Measurements from ENCODE around the gene ADD1. TPM values are rescaled to one million over a fixed set of nuclear protein-coding genes. Genes with fewer than 3 reads are reported as not detected.

Gene ADD1
- total RNA-seq, 1 donor from 2014 or later: 231 TPM

DNA sequence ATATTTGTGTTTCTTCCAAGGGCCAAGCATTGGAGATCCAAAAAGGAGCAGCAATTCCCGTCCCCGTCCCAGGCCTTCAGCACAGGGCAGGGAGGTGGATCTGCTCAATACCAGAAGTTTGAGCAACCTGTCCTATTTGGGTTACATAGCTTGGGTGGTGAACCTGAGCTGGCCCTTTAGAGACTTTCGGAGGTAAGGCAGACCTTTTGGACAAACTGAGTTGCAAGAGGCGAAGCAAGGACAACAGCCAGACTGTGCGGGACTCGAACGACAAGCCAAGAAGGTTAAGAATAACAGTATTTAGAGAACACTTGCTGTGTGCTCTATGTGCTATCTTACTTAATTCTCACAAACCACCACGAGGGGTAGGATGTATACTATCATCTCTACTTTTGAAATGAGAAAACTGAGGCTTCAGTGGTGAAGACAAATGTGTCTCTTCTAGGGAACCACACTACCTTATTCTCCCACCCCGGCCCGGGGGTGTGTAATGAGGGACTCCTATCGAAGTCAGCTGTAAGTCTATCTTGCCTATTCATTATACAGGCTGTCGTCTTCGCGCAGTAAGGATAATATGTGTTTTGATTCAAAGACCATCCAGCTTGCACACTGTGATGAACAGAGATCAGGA lies 118.3 kb downstream of the ADD1 start:
- intact Hi-C loops (cut with DNase I): loop anchor here (5.0 kb wide), 2 partner anchors 200 to 545 kb away; partner anchors contain the start of genes CFAP99 and ZFYVE28

DNA sequence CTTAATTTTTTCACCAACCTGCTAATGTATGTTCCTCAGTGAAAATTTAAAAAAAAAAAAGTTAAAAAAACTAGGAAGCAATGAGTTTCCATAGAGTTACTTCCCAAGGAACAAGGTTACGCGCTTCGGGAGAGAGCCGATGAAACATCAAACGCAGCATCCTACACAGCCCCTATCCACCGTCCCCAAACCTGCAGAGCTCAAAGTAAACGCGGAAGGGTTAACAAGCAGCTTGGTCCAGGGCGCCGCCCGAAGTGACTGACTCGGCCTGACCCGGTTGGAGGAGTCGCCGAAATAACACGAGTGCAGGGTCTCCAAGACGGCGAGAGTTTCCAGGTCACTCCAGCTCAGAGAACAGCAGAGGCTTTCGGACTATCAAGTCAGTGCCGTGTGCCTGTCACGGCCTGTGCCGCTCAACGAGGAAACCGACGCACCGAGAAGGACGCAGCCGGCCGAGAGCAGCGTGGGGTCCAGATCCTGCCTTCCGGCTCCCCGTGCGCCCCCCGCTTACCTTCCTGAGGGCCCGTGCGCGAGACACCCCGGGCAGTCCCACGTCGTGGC lies 119.0 kb downstream of the ADD1 start:
- ATAC-seq (peak; percentile 35), DNase-seq (ENCODE audit: missing footprints) (no peak)
- intact Hi-C loops (cut with DNase I): loop anchor here (5.0 kb wide), 2 partner anchors 200 to 545 kb away; partner anchors contain the start of genes CFAP99 and ZFYVE28

More for the DNA sequence above, 118.3 kb downstream of the ADD1 start:
- ATAC-seq (no peak), DNase-seq (ENCODE audit: missing footprints) (no peak)

DNA sequence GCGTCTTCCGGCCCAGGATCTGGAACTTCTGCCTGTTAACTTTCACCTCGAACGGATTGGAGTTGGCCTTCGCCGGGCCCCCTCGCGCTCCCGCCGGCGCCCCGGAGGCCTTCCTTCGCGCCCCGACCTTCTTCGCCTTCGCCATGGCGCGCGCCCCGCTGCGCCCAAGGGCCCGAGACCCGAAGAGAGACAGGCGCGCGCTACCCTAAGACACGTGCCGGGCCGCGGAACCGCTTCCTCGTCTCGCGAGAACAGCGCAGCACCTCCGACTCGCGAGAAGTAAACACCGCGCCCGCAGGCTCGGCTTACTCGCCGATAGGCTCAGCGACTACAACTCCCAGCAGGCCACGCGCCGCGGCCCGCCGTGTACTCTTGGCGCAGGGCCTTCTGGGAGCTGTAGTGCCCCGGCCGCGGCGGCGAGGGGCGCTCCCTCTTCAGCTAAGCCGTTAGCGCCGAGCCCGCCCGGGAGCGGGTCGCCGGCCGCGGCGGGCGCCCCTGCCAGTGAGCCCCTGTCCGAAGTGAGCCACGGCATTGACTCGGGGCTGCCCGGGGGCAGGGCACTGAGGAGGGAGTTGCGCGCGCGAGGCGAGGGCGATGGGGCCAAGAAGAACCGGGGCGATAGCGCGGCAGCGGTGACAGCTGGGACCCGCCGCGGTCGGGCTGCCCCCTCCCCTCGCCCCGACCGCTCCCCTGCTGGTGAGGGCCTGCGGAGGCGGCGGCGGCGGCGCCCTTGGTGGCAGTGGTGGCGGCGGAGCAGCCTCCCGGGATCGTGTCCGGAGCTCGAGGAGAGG lies 119.7 kb downstream of the ADD1 start, which contains the start of the genes GRK4 and NOP14:
Gene GRK4 (plus strand): TSS at position 397 of the 791 bp plus-strand sequence. CDS start 500 bp downstream, outside the sequence.
Gene NOP14 (minus strand): TSS at position 232 of the 791 bp plus-strand sequence. CDS start 87 bp downstream, at position 145.
- DNase-seq (ENCODE audit: missing footprints): peak; percentile 100
- intact Hi-C loops (cut with DNase I): loop anchor here (5.0 kb wide), 2 partner anchors 201 to 546 kb away; partner anchors contain the start of genes CFAP99 and ZFYVE28
- peak; percentile 98 for ATAC-seq

DNA sequence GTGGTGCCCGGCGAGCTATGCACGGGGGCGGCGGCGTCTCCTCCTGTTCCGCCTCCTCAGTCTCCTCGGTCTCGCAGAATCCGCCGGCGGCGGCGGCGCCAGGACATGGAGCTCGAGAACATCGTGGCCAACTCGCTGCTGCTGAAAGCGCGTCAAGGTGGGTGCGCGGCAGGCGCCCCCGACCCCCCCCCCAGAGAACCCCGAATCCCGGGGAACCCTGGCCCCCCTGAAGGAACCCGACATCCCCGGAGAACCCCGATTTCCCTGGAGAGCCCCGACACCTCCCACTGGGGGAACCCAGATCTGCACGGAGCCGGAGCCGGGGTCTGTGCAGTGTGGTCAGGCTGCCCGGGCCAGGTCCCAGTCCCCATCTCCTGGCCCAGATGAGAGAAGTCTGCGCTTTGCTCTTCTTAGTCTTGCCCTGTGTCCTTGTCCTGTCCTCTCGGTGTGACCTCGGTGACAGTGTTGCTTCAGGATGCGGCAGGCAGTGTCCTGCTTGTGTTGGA lies 120.4 kb downstream of the ADD1 start:
- intact Hi-C loops (cut with DNase I): loop anchor here (5.0 kb wide), 2 partner anchors 202 to 547 kb away; partner anchors contain the start of genes CFAP99 and ZFYVE28
- DNase-seq (ENCODE audit: missing footprints) (peak; percentile 85), ATAC-seq (peak; percentile 54)

DNA sequence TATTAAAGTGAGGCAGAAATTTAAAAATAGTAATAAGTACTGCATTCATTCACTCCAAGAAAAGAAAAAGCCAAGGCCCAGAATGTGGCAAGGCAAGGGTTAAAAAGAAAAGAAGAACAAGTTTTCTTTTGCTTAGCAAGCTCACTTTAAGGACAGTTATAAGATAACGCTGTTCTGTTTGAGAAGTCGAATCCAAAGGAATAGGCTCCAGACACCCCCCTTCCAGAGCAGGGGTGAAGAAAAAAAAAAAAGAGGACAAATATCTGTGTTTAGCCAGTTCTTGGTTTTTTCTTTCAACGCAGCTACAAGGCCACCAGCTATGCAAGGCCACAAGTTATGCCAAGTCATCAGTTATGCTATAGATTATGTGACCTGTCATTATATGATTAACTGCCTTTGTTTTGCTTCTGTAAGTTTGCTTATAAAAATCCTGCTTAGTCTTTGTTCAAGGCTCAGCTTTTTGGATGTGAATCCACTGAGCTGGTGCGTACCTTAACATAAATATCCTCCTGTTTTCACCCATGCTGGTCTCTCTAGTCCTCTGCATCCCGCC lies 121.1 kb downstream of the ADD1 start:
- DNase-seq (ENCODE audit: missing footprints): no peak
- no peak for ATAC-seq
- intact Hi-C loops (cut with DNase I): loop anchor here (5.0 kb wide), 2 partner anchors 202 to 547 kb away; partner anchors contain the start of genes CFAP99 and ZFYVE28

DNA sequence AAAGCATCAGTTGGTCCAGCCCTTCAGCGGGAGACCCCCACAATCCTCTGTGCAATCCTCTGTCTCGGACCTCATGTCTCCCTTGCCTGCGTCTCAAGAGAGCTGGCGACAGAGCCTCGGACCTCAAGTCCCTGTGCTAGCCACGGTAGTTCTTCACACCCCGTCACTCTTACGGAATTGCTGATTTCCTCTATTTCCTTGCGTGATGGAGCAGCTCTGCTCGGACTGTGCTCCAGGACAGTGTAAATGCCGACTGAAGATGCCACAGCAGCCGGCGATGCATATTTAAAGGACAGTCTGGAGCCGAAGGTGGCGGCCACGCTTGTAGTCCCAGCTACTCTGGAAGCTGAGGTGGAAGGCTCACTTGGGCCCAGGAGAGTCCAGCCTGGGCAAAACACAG lies 121.6 kb downstream of the ADD1 start:
- DNase-seq (ENCODE audit: missing footprints): no peak

DNA sequence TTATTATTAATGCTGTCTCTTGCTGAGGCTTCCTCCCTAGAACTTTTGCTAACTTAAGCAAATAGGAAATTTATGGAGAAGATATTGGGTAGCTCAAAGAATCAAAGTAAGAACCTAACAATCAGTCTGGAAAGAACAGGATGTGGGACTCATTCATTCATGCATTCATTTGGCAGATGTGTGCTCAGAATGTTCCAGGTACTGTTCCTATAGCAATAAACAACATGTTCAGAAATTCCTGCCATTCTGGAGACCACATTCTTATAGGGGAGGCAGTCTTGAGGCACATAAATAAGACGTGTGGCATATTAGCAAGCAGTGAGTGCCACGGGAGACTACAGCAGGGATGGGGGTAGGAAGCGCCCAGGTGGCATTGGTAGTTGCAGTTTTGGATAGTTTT lies 124.7 kb downstream of the ADD1 start:
- DNase-seq (ENCODE audit: missing footprints) (no peak), ATAC-seq (no peak)
- intact Hi-C loops (cut with DNase I): no loop called here

More for the DNA sequence above, 121.6 kb downstream of the ADD1 start:
- intact Hi-C loops (cut with DNase I): no loop called here
- ATAC-seq: no peak

DNA sequence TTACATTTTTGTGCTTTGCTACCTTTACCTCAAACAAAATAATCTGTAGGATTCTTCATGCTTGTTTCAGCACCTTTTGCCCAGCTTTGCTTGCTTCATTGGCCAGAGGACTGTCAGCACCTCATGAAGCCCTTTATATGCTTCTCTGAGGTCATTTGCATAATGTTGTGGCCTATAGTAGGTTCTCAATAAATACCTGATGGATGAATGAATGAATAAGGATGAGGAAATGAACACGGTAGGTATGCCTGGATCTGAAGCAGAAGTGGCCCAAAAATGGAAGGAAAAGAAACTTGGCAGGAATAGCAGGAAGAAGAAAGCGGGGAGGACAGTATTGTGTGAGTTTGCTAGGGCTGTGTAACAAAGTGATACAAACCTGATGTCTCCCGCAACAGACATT lies 127.6 kb downstream of the ADD1 start:
- no peak for DNase-seq (ENCODE audit: missing footprints)
- ATAC-seq: no peak
- intact Hi-C loops (cut with DNase I): no loop called here

DNA sequence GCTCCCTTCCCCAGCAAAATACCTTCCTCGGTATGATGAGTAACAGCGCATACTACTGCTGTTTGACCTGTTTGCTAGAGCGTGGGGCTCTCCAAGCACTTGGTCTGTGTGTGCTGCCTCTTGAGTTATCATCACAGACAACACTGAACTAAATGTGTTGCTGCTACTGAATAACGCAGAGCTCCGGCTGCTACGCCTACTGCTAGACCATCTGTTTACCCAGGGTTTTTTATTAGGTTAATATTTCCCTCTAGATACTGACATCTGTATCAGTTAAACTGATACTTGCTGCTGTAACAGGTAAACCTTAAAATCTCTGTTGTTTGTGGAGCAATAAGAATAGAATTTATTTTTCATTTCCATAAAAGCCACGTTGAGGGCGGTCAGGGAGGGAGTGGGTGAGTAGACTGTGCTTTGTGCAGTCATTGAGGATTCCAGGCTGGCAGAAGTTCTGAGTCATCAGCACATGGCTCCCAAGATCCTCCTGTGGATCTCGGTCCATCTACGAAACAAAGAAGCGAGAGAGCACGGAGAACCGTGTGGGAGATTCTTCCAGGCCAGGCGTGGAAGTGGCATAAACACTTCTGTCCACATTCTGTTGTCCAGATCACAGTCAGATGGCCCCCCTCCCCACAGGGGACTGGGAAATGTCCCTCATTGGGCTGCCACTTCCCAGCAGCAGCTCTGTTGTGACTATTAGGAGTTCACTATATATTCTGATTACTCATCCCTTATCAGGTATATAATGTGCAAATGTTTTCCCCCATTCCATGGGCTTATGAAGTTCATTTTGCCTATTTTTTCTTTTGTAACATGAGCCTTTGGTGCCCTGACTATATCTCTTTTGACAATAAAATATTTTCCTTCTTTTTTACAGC lies 133.8 kb downstream of the ADD1 start:
- no peak for ATAC-seq
- intact Hi-C loops (cut with DNase I): no loop called here
- no peak for DNase-seq (ENCODE audit: missing footprints)

Other genes with a start within 250 kb of the ADD1 start
- 29.6 TPM for gene TNIP2, start 87.5 kb upstream of the ADD1 start, total RNA-seq
- 32.2 TPM for gene SH3BP2, start 50.8 kb upstream of the ADD1 start, total RNA-seq
- gene NOP14, start 119.6 kb downstream of the ADD1 start, total RNA-seq: 18.3 TPM
- 7.7 TPM for gene GRK4, start 119.7 kb downstream of the ADD1 start, total RNA-seq
- gene HTT-AS, start 230.7 kb downstream of the ADD1 start, total RNA-seq: not detected
- gene HTT, start 230.8 kb downstream of the ADD1 start, total RNA-seq: 24.2 TPM